T-helper 2 cell (primary cell): ENCODE measurements around the gene GRK5.
A peak's percentile ranks its signal among the peaks of the same experiment; 100 is the strongest.

Experiments used
- DNase-seq, 5 experiments: peaks; one replicate each; pipeline versions ENCODE4 v3.0.0 to v3.0.0-alpha.2; 2012 to 2022

Gene GRK5

GRCh38 chr10:119365773-119366599, 158.6 kb downstream of the GRK5 start:
- no peak for DNase-seq

DNA sequence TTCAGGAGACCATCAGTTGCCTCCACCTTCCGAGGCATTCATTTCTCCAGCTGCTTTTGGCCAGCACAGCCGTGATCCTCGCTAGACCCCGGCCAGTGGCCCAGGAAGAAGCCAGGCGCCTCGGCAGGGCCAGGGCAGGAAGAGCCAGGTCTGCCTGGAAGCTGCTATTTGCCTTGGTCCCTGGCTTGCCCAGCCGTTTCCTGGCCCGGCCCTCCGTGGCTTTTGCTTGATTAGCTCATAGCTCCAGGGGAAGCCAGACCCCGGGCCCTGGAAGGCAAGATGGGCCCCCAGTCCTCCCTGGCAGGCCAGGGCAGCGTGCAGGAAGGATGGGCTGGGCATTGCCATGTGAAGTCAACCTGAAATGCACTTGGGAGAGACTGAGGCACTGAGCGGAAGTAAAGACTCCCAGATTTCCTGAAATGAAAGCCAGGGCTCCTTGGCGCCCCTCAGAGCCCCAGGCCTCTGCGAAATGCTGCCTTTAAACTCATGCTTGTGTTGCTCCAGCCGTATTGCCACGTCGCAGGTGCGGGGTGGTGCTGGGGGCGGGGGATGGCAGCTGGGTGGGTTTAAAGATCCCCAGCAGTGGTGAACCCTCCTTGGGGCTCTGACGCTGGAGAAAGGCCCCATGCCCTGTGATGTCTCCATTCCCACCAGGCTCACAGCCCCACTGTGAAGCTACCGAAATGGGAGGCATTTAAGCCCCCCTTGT, 160.6 kb downstream of the GRK5 start:
- DNase-seq = no peak

GRCh38 chr10:119368581-119368980, 161.2 kb downstream of the GRK5 start:
- no peak for DNase-seq

DNA sequence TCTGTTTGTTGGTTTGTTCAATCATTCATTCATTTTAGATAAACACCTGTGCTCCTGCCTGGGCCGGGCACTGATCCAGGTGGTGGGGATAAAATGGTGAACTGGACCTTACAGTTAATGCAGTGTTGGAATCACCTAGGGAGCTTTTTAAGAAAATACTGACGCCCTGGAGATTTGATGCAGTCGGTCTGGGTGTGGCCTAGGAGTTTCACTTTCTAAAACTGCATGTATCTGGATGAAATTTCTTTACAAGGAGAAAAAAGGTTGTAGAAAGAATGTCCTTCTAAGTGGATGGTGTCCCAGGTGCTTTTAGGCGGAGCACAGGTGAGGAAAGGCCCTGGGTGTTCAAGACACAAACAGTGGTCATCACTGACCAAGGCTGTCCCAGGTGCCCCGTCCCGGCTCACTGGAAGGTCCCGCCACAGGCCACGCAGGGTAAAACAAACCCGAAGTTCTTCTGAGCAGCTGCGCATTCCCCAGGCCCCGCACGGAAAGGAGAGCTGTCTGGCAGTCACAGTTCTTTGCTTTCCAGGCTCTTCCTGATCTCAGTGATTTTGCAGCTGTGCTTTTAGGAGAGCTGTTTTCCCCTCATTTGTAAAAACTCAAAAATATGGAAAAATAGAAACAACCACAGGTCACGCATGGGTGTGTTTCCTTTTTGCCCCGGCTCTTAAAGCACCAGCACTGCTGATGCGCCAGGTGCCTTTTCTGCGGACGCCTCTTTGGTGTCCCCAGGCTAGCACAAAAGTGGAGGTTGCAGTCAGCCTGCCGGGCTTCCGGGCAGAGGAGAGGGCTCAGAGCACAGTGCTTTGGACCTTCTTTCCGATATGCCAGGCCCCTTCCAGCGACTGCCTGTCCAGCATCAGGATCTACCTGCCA, 161.9 kb downstream of the GRK5 start:
- DNase-seq = no peak

DNA sequence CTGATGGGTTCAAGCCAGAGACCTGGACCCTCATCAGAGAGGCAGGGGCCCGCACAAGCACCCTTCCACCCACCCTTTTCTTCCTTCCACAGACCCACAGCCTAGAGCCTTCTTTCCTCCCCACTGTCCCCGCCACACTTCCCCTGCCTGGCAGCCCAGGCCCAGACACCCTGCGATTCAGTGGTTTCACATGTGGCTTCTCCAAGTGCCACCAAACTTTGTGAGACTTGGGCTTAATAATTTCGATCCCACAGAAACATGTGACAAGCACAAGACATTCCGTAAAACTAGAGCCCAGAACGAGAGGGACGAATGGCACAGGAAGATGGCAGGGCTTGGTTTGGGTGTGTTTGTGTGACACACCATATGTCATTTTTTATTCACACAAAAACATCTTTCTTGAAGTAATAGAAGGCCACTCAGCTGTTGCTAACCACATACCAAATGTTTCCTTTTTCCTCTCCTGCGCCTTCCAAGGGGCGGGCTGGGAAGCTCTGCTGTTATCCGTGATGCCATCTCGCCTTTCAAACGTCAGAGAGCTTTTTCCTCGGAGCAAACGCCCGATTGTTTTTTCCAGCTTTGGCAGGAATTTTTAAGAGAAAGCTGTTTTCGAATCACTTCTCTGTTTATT, 162.9 kb downstream of the GRK5 start:
- DNase-seq = no peak

DNA sequence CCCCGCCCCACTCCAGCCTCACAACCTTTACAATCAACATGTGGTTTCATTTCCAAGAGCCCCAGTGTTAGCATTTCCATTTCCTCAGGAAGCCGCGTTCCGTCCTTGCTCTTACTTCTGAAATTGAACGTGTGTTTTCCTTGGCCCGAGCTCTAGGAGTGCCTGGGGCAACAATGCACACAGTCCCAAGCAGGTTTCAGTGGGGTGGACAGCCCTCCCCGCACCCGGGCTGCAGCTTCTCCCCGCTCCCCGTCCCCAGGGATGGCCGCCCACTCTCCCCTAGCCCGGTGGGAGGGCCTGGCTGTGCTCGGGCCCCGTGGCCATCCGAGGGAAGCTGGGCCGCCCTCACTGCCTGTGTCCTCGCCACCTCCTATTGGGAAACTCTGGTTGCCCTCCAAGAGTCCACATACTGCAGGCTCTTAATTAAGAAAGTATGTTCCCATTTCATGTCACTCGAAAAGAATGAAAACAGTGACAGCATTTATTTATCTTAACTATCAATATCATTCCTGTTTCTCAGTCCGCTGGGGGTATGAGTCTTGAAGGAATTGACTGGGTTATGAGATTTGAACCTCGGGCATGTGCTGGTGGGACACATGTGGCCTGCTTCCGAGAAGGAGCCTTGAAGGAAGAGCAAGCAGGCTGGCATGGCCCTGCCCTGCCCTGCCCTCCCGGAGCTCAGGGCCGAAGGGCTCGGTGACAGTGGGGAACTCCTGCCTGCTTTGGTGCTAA, 163.8 kb downstream of the GRK5 start:
- DNase-seq = no peak

- DNase-seq = peak in 1 of 5 experiments; percentile 9
These were observed 164.6 kb downstream of the GRK5 start for GRCh38 chr10:119371704-119372663.

- DNase-seq = no peak
These were observed 166.1 kb downstream of the GRK5 start for GRCh38 chr10:119373294-119374102.

- no peak for DNase-seq
These were observed 166.9 kb downstream of the GRK5 start for GRCh38 chr10:119374236-119374635.

DNA sequence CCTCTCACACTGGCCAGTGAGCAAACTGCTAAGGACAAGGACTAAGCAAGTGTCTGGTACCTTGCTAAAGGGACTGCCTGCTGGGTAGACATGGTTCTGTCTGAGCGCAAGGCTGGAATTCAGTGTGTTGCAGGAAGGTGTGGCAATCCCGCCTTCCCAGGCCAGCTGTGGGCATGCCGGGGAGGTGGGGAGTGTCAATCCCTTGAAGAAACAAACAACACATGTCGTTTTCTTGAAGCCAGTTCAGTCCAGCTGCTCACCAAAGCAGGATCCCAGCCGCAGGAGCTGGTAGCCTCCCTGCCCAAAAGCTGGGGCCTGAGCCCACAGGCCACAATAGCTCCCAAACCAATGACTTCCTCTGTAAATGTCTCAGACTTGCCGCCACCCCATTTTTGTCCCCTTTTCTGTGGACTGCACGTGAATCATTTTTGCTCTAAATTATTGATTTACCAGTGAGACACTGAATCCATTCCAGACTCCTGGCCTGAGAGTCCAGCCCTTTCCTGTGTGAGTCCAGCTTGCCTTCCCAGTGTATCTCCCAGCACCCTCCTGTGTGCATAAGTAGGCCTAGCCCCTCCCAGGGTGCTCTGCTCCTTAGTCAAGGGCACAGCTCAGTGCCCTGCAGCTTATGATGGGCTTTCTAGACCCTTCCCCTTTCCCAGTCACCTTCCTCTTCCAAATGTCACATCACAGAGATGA, 168.4 kb downstream of the GRK5 start:
- no peak for DNase-seq

- DNase-seq = no peak
These were observed 170.1 kb downstream of the GRK5 start for GRCh38 chr10:119377451-119377957.

DNA sequence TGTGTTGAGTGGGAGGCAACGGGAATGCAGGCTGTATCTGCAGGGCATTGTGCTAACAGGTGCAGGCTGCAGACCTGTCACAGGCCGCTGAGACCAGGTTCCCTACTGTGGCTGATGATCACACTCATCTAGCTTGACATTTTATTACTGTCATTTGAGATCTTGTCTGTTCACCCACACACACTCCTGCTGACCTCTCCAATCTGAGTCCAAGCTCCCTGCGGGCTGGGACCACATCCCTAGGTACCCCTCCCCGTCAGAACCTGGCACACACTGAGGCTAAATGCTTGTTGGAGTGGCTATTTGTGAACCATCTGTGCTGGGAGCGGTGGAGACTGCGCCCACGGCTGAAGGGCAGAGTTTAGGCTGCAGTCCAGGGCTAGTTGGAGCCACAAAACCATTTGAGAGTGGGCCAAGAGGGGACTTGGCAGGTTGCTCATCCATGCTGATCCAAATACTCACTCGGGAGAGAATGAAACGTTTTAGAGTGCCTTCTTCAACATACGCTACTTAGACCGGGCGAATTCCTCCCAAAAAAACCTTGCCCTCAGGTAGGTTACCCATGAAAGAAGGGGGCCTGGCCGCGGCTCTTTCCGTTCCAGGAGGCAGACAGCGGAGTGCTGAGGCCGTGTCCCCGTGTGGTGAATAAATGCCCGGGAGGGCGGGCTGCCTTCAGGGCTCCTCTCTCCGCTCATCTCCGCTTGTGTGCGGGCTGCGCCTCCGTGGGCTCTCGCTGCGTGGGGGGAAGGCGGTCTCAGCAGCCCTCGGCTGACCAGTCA, 170.8 kb downstream of the GRK5 start:
- DNase-seq = no peak

- no peak for DNase-seq
These were observed 171.3 kb downstream of the GRK5 start for GRCh38 chr10:119378737-119379067.

- DNase-seq = no peak
These were observed 172.2 kb downstream of the GRK5 start for GRCh38 chr10:119379466-119380071.

DNA sequence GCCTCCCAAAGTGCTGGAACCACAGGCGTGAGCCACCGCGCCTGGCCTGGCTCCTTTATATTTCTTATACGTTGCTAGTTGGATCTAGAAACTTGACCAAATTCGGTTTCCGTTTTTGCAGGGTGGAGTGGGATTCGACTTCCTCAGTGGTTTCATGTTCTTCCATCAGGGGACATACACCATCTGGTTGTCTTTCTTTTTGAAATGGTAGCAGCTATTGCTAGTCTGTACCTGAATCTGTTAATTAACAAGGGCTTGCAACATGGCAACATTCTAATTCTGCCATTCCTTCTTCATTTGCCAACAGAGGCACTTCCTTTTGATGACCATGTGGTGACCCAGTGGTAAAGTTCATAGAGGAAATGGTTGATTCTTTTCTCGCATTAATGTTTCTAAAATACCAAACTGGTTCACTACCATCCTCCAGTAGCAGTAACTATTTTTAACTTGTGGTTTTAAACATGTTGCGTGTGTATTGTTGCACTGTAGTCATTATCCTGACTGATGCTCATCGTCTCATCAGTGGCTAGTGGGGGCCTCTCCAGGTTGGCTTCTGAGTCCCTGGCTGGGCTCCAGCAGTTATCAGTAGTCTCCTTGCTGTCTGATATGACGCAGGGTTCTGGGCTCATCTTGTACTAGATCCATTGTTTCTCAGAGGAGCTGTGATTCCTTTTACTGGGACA, 175.9 kb downstream of the GRK5 start:
- DNase-seq = peak in 1 of 5 experiments; percentile 16

- DNase-seq = no peak
These were observed 176.8 kb downstream of the GRK5 start for GRCh38 chr10:119384127-119384526.

- no peak for DNase-seq
These were observed 179.3 kb downstream of the GRK5 start for GRCh38 chr10:119386666-119387065.
